ENCODE data around the gene SYCP2. TPM values are rescaled to one million over a fixed set of nuclear protein-coding genes. Genes with fewer than 3 reads are reported as not detected.

SYCP2 gene
- 1.0 TPM for total RNA-seq
- long read RNA-seq: 0 reads

GRCh38 chr20:59933296-59933848 is at the start of gene SYCP2:
Gene SYCP2, minus strand, starts transcription at chr20:59933637. Its CDS starts 11,224 bp downstream, at chr20:59922413.
- intact Hi-C loops (cut with micrococcal nuclease): no loop called here
- H3K9me3 ChIP-seq (replicated peaks): no peaks in the 10 kb centered on the region
- H3K27me3 ChIP-seq (ENCODE audit: low read depth): no peaks in the 10 kb centered on the region
- peaks cover 44% of the 10 kb centered on the region for H3K4me1 ChIP-seq
- DNase-seq: peak; percentile 67
- TF ChIP-seq, protein P1, sequence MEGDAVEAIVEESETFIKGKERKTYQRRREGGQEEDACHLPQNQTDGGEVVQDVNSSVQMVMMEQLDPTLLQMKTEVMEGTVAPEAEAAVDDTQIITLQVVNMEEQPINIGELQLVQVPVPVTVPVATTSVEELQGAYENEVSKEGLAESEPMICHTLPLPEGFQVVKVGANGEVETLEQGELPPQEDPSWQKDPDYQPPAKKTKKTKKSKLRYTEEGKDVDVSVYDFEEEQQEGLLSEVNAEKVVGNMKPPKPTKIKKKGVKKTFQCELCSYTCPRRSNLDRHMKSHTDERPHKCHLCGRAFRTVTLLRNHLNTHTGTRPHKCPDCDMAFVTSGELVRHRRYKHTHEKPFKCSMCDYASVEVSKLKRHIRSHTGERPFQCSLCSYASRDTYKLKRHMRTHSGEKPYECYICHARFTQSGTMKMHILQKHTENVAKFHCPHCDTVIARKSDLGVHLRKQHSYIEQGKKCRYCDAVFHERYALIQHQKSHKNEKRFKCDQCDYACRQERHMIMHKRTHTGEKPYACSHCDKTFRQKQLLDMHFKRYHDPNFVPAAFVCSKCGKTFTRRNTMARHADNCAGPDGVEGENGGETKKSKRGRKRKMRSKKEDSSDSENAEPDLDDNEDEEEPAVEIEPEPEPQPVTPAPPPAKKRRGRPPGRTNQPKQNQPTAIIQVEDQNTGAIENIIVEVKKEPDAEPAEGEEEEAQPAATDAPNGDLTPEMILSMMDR (IDR thresholded peaks at IDR 0.05; ENCODE audit: borderline replicate concordance): no peak
- no peaks in the 10 kb centered on the region for H3K36me3 ChIP-seq
- H3K4me3 ChIP-seq: peak within 1 kb of the TSS; percentile 86
- H3K27ac ChIP-seq (replicated peaks): peak within 1 kb of the TSS; percentile 92

- no peak for DNase-seq
- H3K27me3 ChIP-seq (ENCODE audit: low read depth): no peaks in the 10 kb centered on the region
- H3K9me3 ChIP-seq (replicated peaks): no peaks in the 10 kb centered on the region
- no peak overlapping the region for H3K4me3 ChIP-seq
- H3K4me1 ChIP-seq: peaks cover 10% of the 10 kb centered on the region
- intact Hi-C loops (cut with micrococcal nuclease): no loop called here
- TF ChIP-seq, protein P1 (IDR thresholded peaks at IDR 0.05; ENCODE audit: borderline replicate concordance): no peak
- no peaks in the 10 kb centered on the region for H3K36me3 ChIP-seq
- H3K27ac ChIP-seq (replicated peaks): no peak overlapping the region
Observed at GRCh38 chr20:59983076-59983475, 49.6 kb upstream of the SYCP2 start.

DNA sequence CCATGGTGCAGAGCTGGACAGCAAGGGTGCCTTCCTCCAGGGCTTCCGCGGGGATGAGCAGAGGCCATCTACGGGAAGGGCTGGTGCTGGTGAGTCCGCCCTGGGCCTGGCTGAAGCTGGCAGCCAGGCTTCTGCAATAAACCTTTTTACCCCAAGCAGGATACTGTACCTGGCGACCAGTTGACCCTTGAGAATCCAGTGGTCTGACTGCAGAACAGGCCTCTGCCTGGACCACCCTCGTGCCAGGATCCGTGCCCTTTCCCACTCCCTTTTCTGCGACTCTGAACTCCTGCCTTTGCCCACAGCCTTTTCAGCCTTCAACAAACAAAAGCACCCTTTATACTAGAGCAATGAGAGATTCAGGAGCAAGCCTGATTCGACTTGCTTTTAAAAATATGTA is 43.6 kb upstream of the SYCP2 start:
- Histone ChIP-seq H3K4me3 (no peak overlapping the region), H3K36me3 (no peaks in the 10 kb centered on the region), H3K27ac (replicated peaks) (no peak overlapping the region), H3K27me3 (ENCODE audit: low read depth) (no peaks in the 10 kb centered on the region), H3K9me3 (replicated peaks) (no peaks in the 10 kb centered on the region), H3K4me1 (no peaks in the 10 kb centered on the region)
- no peak for DNase-seq
- TF ChIP-seq, protein P1 (IDR thresholded peaks at IDR 0.05; ENCODE audit: borderline replicate concordance): no peak
- intact Hi-C loops (cut with micrococcal nuclease): no loop called here

DNA sequence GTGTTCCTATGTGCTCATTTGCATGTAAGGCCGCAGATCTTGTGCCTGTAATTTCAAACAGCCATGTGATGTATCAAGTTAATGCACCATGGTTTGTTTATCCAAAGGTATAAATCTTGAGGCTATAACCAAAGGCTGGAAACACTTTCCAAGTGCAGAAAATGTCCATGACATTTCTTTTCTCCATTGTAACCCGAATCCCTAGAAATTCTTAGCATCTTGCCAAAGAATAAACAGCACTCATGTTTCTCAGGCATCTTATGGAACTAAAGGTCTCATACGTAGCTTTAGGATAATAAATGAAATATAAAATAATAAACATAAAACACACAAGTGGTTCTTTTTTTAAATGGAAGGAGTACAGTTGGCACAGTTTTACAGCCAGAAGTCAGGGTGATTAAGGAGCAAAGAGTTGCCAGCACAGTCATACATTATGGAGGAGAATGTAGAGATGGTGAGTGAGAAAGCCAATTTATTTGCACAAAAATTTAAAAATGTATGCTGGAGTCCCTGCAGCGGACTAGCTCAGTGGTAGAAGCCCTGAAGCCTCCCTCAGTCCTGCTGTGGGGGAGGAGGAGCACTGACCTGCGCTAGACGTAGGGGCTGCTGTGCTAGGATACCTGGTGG is 42.8 kb upstream of the SYCP2 start:
- no peak for DNase-seq
- H3K27me3 ChIP-seq (ENCODE audit: low read depth): no peaks in the 10 kb centered on the region
- H3K9me3 ChIP-seq (replicated peaks): no peaks in the 10 kb centered on the region
- TF ChIP-seq, protein P1 (IDR thresholded peaks at IDR 0.05; ENCODE audit: borderline replicate concordance): no peak
- no peak overlapping the region for H3K4me3 ChIP-seq
- intact Hi-C loops (cut with micrococcal nuclease): no loop called here
- H3K27ac ChIP-seq (replicated peaks): no peak overlapping the region
- no peaks in the 10 kb centered on the region for H3K36me3 ChIP-seq
- H3K4me1 ChIP-seq: no peaks in the 10 kb centered on the region

GRCh38 chr20:59972037-59972801 is 38.8 kb upstream of the SYCP2 start:
- H3K4me3 ChIP-seq: no peak overlapping the region
- no peaks in the 10 kb centered on the region for H3K9me3 ChIP-seq (replicated peaks)
- no peak overlapping the region for H3K27ac ChIP-seq (replicated peaks)
- H3K36me3 ChIP-seq: no peaks in the 10 kb centered on the region
- DNase-seq: no peak
- no peaks in the 10 kb centered on the region for H3K4me1 ChIP-seq
- intact Hi-C loops (cut with micrococcal nuclease): no loop called here
- no peaks in the 10 kb centered on the region for H3K27me3 ChIP-seq (ENCODE audit: low read depth)
- TF ChIP-seq, protein P1 (IDR thresholded peaks at IDR 0.05; ENCODE audit: borderline replicate concordance): no peak

All from left ventricle myocardium inferior (tissue), 1 donor.